ENCODE measurements around the gene NPSR1. TPM values are rescaled to one million over a fixed set of nuclear protein-coding genes. Genes with fewer than 3 reads are reported as not detected.

Gene NPSR1
- polyA plus RNA-seq, 1 of the 3 experiments (the other 2 are of a cell fraction): not detected

- no peak for TF ChIP-seq PBX3 (IDR thresholded peaks at IDR 0.05)
- TF ChIP-seq MXI1 (IDR thresholded peaks at IDR 0.05; ENCODE audit: low read depth, low read length): no peak
- TF ChIP-seq CHD2 (IDR thresholded peaks at IDR 0.05; ENCODE audit: low read length, partially characterized antibody): no peak
Measured at GRCh38 chr7:34748728-34749089, 90.7 kb downstream of the NPSR1 start (continued).

- Histone ChIP-seq H3K9me2 (no peaks in the 10 kb centered on the region), H4K20me1 (ENCODE audit: insufficient read depth) (no peaks in the 10 kb centered on the region), H3K79me2 (ENCODE audit: insufficient read depth) (no peaks in the 10 kb centered on the region), H3K27ac (ENCODE audit: low read depth in 2 of 2, low read length in 1 of 2) (no peak overlapping the region), H3K4me2 (no peak overlapping the region), H3K9me3 (no peaks in the 10 kb centered on the region), H3K4me3 (ENCODE audit: low read depth in 2 of 2, low read length in 1 of 2) (no peak overlapping the region), H3K9ac (no peak overlapping the region), H2AFZ (ENCODE audit: low read depth) (no peak overlapping the region), H3K36me3 (replicated peaks in 1 of 2; ENCODE audit: control insufficient read depth in 1 of 2, insufficient read depth in 2 of 2, low read length in 1 of 2) (no peaks in the 10 kb centered on the region), H3K27me3 (ENCODE audit: insufficient read depth) (no peaks in the 10 kb centered on the region; the same call in 1 of the 2 replicates), H3F3A (replicated peaks; ENCODE audit: insufficient read depth) (no peaks in the 10 kb centered on the region), H3K4me1 (ENCODE audit: control insufficient read depth in 1 of 2, insufficient read depth in 2 of 2, low read depth in 1 of 2, low read length in 1 of 2) (peaks cover 0 to 11% of the 10 kb centered on the region in 2 experiments; a peak in 2 of 4 replicates)
- ChIA-PET POLR2A (no interaction called here), CTCF (no interaction called here)
- TF ChIP-seq MEF2A (IDR thresholded peaks at IDR 0.05; ENCODE audit: borderline replicate concordance, low read depth): no peak
- no peak for TF ChIP-seq GATA2 (CRISPR knock-in tag; IDR thresholded peaks at IDR 0.05)
- no peak for TF ChIP-seq JUND (IDR thresholded peaks at IDR 0.05)
- TF ChIP-seq, protein P1, sequence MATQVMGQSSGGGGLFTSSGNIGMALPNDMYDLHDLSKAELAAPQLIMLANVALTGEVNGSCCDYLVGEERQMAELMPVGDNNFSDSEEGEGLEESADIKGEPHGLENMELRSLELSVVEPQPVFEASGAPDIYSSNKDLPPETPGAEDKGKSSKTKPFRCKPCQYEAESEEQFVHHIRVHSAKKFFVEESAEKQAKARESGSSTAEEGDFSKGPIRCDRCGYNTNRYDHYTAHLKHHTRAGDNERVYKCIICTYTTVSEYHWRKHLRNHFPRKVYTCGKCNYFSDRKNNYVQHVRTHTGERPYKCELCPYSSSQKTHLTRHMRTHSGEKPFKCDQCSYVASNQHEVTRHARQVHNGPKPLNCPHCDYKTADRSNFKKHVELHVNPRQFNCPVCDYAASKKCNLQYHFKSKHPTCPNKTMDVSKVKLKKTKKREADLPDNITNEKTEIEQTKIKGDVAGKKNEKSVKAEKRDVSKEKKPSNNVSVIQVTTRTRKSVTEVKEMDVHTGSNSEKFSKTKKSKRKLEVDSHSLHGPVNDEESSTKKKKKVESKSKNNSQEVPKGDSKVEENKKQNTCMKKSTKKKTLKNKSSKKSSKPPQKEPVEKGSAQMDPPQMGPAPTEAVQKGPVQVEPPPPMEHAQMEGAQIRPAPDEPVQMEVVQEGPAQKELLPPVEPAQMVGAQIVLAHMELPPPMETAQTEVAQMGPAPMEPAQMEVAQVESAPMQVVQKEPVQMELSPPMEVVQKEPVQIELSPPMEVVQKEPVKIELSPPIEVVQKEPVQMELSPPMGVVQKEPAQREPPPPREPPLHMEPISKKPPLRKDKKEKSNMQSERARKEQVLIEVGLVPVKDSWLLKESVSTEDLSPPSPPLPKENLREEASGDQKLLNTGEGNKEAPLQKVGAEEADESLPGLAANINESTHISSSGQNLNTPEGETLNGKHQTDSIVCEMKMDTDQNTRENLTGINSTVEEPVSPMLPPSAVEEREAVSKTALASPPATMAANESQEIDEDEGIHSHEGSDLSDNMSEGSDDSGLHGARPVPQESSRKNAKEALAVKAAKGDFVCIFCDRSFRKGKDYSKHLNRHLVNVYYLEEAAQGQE (IDR thresholded peaks at IDR 0.05; ENCODE audit: low read depth, low read length): no peak
- TF ChIP-seq EZH2phosphoT487 (IDR thresholded peaks at IDR 0.05; ENCODE audit: borderline replicate concordance, low read depth): no peak
- TF ChIP-seq, protein P2, sequence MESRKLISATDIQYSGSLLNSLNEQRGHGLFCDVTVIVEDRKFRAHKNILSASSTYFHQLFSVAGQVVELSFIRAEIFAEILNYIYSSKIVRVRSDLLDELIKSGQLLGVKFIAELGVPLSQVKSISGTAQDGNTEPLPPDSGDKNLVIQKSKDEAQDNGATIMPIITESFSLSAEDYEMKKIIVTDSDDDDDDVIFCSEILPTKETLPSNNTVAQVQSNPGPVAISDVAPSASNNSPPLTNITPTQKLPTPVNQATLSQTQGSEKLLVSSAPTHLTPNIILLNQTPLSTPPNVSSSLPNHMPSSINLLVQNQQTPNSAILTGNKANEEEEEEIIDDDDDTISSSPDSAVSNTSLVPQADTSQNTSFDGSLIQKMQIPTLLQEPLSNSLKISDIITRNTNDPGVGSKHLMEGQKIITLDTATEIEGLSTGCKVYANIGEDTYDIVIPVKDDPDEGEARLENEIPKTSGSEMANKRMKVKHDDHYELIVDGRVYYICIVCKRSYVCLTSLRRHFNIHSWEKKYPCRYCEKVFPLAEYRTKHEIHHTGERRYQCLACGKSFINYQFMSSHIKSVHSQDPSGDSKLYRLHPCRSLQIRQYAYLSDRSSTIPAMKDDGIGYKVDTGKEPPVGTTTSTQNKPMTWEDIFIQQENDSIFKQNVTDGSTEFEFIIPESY (IDR thresholded peaks at IDR 0.05; ENCODE audit: borderline replicate concordance, low read depth): no peak
- no peak for TF ChIP-seq FOSL2 (IDR thresholded peaks at IDR 0.05; ENCODE audit: borderline replicate concordance, low read depth)
- no peak for TF ChIP-seq SMC3 (IDR thresholded peaks at IDR 0.05; ENCODE audit: low read depth, low read length)
- 61% methylated on average over 2 of the region's 2 CpGs for WGBS (ENCODE audit: low lambda C conversion rate)
- DNase-seq: no peak
Measured at GRCh38 chr7:34749446-34749845, 91.4 kb downstream of the NPSR1 start.

Measured in SK-N-SH (cell line).